Activated naive CD4-positive, alpha-beta T cell treated with anti-CD3 and anti-CD28 coated beads, Interleukin-2, amount 50 U/mL, for 24 hours (primary cell): Measurements from ENCODE around the gene BOLL.
"Not testable (repeated sequence)": the region's sequence is repeated elsewhere in the genome, so short reads cannot be mapped to it uniquely, and the experiment has no call there.

Source experiments
- H3K27ac Mint-ChIP-seq: one replicate; pipeline ENCODE4 v1.8.0; 2021; ENCODE audit warnings: mild to moderate bottlenecking, mixed read lengths
- H3K27me3 Mint-ChIP-seq: one replicate; pipeline ENCODE4 v1.8.0; 2021; ENCODE audit warnings: mixed read lengths
- H3K36me3 Mint-ChIP-seq: one replicate; pipeline ENCODE4 v1.8.0; 2021; ENCODE audit warnings: mixed read lengths
- H3K4me1 Mint-ChIP-seq: one replicate; pipeline ENCODE4 v1.8.0; 2021; ENCODE audit warnings: mixed read lengths
- H3K4me3 Mint-ChIP-seq: one replicate; pipeline ENCODE4 v1.8.0; 2021; ENCODE audit warnings: mild to moderate bottlenecking, mixed read lengths
- H3K9me3 Mint-ChIP-seq: one replicate; pipeline ENCODE4 v1.8.0; 2021; ENCODE audit warnings: mixed read lengths

Gene BOLL

GRCh38 chr2:197784956-197785941, at the start of gene BOLL:
Gene BOLL, minus strand, starts transcription at chr2:197785319. Its CDS starts 3,469 bp downstream, at chr2:197781850.
- Mint-ChIP-seq H3K4me3 (peak within 1 kb of the TSS; percentile 85), H3K36me3 (no peaks in the 10 kb centered on the region), H3K4me1 (no peaks in the 10 kb centered on the region), H3K27ac (peak within 1 kb of the TSS; percentile 81), H3K27me3 (peaks cover 6% of the 10 kb centered on the region), H3K9me3 (no peaks in the 10 kb centered on the region)

DNA sequence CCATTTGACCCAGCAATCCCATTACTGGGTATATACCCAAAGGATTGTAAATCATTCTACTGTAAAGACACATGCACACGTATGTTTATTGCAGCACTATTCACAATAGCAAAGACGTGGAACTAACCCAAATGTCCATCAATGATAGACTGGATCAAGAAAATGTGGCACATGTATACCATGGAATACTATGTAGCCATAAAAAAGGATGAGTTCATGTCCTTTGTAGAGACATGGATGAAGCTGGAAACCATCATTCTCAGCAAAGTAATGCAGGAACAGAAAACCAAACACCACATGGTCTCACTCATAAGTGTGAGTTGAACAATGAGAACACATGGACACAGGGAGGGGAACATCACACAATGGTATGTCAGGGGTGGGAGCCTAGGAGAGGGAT, 49.7 kb upstream of the BOLL start:
- peaks cover 53% of the 10 kb centered on the region for H3K4me1 Mint-ChIP-seq
- peaks cover 25% of the 10 kb centered on the region for H3K9me3 Mint-ChIP-seq
- not testable (repeated sequence) for H3K4me3 Mint-ChIP-seq, H3K27ac Mint-ChIP-seq, H3K27me3 Mint-ChIP-seq
- peaks cover 26% of the 10 kb centered on the region for H3K36me3 Mint-ChIP-seq

DNA sequence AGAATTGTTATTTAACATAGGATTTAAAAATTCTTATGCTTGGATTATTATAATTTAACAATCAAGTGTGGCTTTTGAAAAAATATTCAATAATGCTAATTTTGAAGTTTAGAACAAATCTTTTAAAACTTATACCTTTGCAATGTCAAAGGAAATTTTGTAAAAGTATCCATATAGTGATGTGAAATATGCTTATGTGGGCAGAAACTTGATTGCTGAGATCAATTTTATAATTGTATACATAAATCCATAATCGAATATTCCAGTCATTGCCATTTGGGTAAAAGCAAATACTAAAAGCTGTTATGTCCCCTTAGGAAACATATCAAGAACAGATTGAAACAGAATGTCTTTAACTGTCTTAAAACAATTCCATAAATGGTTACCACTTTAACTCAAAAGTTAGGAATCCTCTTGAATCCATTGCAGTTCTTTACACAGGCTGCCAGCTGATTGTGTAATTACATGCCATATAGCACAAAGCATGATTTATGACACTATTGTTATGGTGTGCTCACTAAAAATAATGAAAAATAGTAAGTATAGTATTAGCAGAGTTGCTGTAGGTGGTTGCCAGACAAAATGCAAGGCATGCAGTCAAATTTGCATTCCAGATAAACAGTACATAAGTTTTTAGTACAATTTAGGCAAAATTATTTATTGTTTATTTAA, 43.5 kb upstream of the BOLL start:
- Mint-ChIP-seq H3K4me3 (no peak overlapping the region), H3K4me1 (peaks cover 44% of the 10 kb centered on the region), H3K36me3 (peaks cover 27% of the 10 kb centered on the region), H3K27me3 (no peaks in the 10 kb centered on the region), H3K27ac (no peak overlapping the region), H3K9me3 (peaks cover 25% of the 10 kb centered on the region)

DNA sequence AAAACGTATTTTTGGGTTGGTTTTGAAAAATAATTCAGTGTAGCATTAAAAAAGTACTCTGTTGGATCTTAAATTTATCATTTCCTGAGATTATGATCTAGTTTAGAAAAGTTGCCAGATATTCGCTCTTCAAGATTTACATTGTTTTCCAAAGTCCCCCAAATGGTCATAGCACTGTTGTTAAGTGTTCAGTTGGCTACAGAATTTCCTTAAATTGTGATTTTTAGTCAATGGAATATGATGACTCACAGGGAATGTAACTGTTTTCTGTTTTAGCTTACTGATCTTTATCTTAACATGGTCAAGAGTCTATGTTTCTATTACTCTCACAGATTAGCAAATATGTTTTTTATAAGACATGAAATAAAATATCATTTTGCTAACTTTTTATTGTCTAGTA, 42.5 kb upstream of the BOLL start:
- Mint-ChIP-seq H3K27ac (peak overlapping the region; percentile 27), H3K4me3 (no peak overlapping the region)

GRCh38 chr2:197822333-197822732, 37.2 kb upstream of the BOLL start:
- Mint-ChIP-seq H3K36me3 (peaks cover 12% of the 10 kb centered on the region), H3K27me3 (no peaks in the 10 kb centered on the region), H3K27ac (no peak overlapping the region), H3K4me1 (peaks cover 82% of the 10 kb centered on the region), H3K4me3 (no peak overlapping the region), H3K9me3 (peaks cover 3% of the 10 kb centered on the region)

More for the DNA sequence above, 42.5 kb upstream of the BOLL start:
- H3K9me3 Mint-ChIP-seq, result peaks cover 19% of the 10 kb centered on the region
- H3K27me3 Mint-ChIP-seq, result no peaks in the 10 kb centered on the region
- H3K36me3 Mint-ChIP-seq, result peaks cover 25% of the 10 kb centered on the region
- H3K4me1 Mint-ChIP-seq, result peaks cover 54% of the 10 kb centered on the region

DNA sequence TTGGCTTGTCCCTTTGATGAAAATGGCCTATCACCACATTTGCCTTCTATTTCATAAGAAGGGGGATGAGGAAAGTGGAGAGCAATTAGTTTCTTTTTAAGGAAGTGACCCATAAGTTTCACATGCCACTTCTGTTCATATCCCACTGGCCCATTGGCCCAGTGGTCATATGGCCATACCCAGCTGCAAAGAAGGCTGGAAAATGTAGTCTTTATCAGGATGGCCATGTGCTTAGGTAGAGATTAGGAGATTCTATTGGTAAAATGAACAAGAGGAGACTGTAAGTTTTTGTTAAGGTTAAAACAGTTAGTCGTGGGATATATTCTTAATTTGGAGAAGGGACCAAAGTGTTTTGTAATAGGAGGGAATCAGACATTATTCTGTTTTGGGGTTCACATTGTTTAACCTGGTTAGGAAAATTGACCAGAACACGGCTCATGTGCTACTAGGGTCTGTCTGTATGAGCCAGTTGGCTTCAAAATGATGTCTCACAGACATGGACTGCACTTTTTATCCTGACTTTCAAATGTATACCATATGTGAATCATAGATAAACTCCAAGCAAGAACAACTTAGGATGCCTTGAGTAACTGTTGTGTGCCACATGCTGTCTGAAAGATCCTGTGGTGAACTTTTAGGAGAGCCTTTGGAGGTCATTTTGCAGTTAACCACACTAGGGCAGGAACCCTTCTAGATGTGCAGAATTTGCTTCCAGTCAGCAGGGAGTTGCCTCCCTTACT, 36.6 kb upstream of the BOLL start:
- Mint-ChIP-seq H3K27ac (no peak overlapping the region), H3K9me3 (peaks cover 3% of the 10 kb centered on the region), H3K4me1 (peaks cover 82% of the 10 kb centered on the region), H3K36me3 (peaks cover 14% of the 10 kb centered on the region), H3K27me3 (no peaks in the 10 kb centered on the region), H3K4me3 (peak overlapping the region; percentile 4)

DNA sequence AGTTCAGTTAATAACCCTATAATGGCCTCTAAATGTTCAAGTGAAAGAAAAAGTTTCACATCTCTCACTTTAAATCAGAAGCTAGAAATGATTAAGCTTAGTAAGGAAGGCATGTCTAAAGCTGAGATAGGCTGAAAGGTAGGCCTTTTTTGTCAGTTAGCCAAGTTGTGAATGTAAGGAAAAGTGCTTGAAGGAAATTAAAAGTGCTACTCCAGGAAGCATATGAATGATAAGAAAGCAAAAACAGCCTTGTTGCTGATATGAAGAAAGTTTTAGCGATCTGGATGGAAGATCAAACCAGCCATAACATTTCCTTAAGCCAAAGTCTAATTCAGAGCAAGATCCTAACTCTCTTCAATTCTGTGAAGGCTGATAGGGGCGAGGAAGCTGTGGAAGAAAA, 29.4 kb upstream of the BOLL start:
- H3K36me3 Mint-ChIP-seq, result peaks cover 7% of the 10 kb centered on the region
- H3K27ac Mint-ChIP-seq, result peak overlapping the region; percentile 88
- peaks cover 87% of the 10 kb centered on the region for H3K4me1 Mint-ChIP-seq
- peak overlapping the region; percentile 70 for H3K4me3 Mint-ChIP-seq
- H3K9me3 Mint-ChIP-seq, result no peaks in the 10 kb centered on the region
- no peaks in the 10 kb centered on the region for H3K27me3 Mint-ChIP-seq

- Mint-ChIP-seq H3K36me3 (peaks cover 7% of the 10 kb centered on the region), H3K27me3 (no peaks in the 10 kb centered on the region), H3K9me3 (no peaks in the 10 kb centered on the region), H3K4me3 (no peak overlapping the region), H3K4me1 (peaks cover 87% of the 10 kb centered on the region), H3K27ac (no peak overlapping the region)
These were observed 28.1 kb upstream of the BOLL start for GRCh38 chr2:197813093-197813787.

DNA sequence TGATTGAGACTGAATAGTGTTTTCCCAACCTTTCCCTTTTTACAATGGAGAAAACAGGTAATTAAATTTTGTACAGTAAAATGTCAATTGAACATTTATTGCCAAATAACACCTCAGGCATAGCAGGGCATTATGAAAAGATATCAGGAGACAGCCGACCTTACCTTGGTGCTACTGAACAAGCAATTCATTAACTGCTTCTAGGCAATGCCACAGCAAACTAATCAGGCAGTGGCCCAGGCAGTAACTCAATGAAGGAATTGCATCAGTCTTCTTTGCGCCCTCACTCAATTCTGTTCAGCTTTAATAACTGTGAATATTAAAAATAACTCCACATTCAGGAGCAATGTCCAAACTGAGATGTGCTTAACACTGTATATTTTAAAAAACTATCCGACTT, 25.4 kb upstream of the BOLL start:
- Mint-ChIP-seq H3K9me3 (no peaks in the 10 kb centered on the region), H3K4me3 (no peak overlapping the region), H3K36me3 (peaks cover under 1% of the 10 kb centered on the region), H3K27ac (peak overlapping the region; percentile 64), H3K27me3 (no peaks in the 10 kb centered on the region), H3K4me1 (peaks cover 94% of the 10 kb centered on the region)

GRCh38 chr2:197810016-197810415, 24.9 kb upstream of the BOLL start:
- no peaks in the 10 kb centered on the region for H3K36me3 Mint-ChIP-seq
- H3K9me3 Mint-ChIP-seq, result no peaks in the 10 kb centered on the region
- H3K4me1 Mint-ChIP-seq, result peaks cover 91% of the 10 kb centered on the region
- H3K27me3 Mint-ChIP-seq, result no peaks in the 10 kb centered on the region
- H3K27ac Mint-ChIP-seq, result peak overlapping the region; percentile 64
- H3K4me3 Mint-ChIP-seq, result no peak overlapping the region

DNA sequence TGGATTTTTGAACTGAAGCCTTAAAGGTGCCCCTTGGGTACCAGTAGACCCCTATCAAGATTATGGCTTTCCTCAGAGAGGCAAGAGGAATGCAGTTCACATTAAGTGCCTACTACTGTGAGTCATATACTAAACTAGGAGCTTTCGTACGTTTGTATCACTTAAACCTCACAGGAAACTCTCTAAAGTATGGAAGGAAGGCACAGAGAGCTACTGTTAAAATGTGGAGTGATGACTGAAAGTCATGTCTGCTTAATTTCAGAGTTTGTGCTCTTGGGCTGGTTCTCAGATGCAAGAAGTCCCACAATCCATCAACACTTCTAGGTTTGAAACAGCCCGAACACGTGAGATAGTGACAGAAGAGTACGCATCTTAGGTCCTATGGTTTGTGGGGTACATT, 23.9 kb upstream of the BOLL start:
- Mint-ChIP-seq H3K4me3 (peak overlapping the region; percentile 58), H3K4me1 (peaks cover 85% of the 10 kb centered on the region)

GRCh38 chr2:197805715-197806633, 20.9 kb upstream of the BOLL start:
- H3K36me3 Mint-ChIP-seq, result no peaks in the 10 kb centered on the region
- no peaks in the 10 kb centered on the region for H3K27me3 Mint-ChIP-seq
- H3K27ac Mint-ChIP-seq, result peak overlapping the region; percentile 96
- H3K4me1 Mint-ChIP-seq, result peaks cover 71% of the 10 kb centered on the region
- peak overlapping the region; percentile 96 for H3K4me3 Mint-ChIP-seq
- no peaks in the 10 kb centered on the region for H3K9me3 Mint-ChIP-seq

More for the DNA sequence above, 23.9 kb upstream of the BOLL start:
- Mint-ChIP-seq H3K27ac (peak overlapping the region; percentile 79), H3K9me3 (no peaks in the 10 kb centered on the region), H3K27me3 (no peaks in the 10 kb centered on the region), H3K36me3 (no peaks in the 10 kb centered on the region)

- Mint-ChIP-seq H3K27me3 (no peaks in the 10 kb centered on the region), H3K9me3 (no peaks in the 10 kb centered on the region), H3K4me3 (peak overlapping the region; percentile 96), H3K4me1 (peaks cover 62% of the 10 kb centered on the region), H3K27ac (peak overlapping the region; percentile 96), H3K36me3 (no peaks in the 10 kb centered on the region)
These were observed 19.9 kb upstream of the BOLL start for GRCh38 chr2:197804758-197805714.
